COLO829 (cell line): ENCODE data around the gene ZNF827.
"Not testable (repeated sequence)": the region's sequence is repeated elsewhere in the genome, so short reads cannot be mapped to it uniquely, and the experiment has no call there.

ENCODE experiments used
- DNase-seq: peaks from one replicate; pipeline ENCODE4 v3.0.0; 2012; ENCODE audit warnings: low spot score

The ZNF827 gene

DNA sequence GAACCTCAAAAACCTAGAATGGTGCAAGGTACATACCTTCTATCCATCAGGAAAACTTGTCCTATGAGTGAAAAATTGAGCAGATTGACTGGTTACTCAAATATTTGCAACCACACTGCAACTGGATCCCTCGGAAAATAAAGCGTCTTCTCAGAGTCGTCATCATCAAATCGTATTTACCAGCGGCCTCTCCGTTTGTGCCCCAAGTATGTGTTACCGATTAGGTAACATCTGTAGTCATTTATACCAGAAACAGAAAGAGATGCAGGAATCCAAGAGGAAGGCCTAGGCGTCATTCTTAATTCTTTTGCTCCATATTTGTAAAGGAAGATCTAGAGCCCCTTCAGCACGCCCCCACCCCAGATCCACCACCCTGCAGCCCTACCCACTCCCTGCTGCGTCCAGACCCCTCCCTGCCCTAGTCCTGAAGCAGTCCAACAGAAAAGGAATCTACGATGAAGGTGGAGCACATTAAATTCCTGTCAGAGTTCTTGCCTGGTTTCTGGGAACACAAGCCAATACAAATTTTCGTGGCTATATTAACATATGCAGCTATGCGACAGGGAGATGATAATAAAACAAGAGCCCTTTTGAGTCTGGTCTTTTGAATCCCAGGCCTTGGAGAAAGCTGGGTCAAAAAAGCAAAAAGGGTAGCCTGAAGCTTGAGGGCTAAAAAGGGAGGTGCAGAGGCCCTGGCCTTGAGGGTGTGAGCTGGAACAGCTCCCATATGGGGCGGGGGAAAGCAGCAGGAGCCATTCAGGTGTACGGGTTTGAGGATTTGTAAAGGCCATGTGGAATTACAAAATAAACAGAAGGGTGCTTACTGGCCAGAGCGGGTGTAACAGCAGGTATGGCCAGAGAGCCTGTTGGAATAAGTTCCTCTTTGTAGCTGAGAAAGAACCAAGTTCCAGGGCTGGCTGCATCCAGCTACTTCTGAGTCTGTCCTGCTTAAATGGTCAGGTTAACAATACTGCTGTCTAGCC, 77.0 kb downstream of the ZNF827 start:
- DNase-seq: peak; percentile 38

GRCh38 chr4:145860897-145861296, 77.7 kb downstream of the ZNF827 start:
- DNase-seq: no peak

GRCh38 chr4:145860446-145860845, 78.2 kb downstream of the ZNF827 start:
- no peak for DNase-seq

- DNase-seq: no peak
These were observed 78.7 kb downstream of the ZNF827 start for GRCh38 chr4:145859926-145860325.

DNA sequence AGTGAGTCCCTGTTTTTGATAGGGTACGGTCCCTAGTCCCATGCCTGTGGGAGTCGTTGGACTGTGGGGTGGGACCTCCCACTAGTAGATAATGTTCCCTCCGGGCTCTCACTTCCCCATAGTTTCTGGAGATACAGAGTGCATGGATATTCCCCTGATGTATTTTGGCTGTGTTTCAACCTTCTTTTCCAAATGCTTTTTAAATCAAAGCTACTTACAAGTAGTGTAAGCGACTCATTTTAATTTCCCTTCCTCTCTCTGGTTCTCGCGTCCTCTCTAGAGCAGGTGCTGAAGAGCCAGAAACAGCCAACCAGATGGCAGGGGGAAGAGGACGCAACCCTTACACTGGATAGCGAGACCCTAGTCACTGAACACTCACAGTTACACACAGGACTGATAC, 79.2 kb downstream of the ZNF827 start:
- DNase-seq: no peak

GRCh38 chr4:145852256-145852839, 86.3 kb downstream of the ZNF827 start:
- DNase-seq: no peak

DNA sequence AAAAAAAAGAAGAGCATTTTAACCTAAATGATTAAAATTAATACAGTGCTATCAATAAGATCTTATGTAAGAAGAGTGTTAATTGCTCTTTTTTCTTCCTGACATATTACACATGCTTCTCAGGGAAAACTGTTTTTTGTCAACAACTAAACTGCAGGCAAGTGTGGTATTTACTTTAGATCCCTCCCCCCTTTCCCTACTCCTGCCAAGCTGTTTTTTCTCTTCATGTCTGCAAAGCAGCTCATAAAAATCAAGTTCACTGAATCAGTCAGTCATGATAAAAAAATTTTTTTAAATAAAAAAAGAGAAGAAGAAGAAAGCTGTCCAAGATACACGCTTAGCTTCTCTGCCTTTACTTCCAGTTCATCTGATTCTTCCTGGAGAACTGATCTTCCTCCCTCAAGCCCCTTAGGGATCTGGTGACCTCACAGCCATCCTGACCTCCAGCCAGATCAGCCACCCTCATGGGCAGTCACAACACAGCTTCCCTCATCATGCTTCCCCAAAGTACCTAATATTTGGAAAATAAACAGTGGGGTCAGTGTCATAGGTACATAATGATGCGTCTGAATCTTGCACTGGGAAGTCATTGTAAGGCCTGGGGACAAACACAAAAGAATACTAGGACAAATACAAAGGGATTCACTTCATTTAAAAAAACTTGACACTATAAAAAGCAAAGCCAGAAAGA, 87.0 kb downstream of the ZNF827 start:
- no peak for DNase-seq

DNA sequence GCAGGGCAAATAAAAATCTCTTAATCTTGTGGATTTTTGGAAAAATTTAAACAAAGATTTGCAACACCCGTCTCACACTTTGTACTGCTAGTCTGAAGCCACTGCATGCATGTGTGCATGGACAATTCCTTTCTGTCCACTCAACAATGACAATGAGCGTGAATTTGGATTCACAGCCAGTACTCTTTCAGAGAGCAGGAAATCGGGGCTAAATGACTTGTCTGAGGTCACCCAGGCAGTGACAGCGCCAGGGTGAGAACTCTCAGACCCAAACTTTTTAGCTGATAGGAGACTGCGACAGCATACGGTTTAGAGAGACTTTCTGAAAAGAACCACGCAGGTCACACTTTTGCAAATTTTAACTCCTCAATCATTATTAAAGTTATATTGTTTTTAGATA, 90.9 kb downstream of the ZNF827 start:
- no peak for DNase-seq

GRCh38 chr4:145845118-145845517, 93.5 kb downstream of the ZNF827 start:
- DNase-seq: no peak

DNA sequence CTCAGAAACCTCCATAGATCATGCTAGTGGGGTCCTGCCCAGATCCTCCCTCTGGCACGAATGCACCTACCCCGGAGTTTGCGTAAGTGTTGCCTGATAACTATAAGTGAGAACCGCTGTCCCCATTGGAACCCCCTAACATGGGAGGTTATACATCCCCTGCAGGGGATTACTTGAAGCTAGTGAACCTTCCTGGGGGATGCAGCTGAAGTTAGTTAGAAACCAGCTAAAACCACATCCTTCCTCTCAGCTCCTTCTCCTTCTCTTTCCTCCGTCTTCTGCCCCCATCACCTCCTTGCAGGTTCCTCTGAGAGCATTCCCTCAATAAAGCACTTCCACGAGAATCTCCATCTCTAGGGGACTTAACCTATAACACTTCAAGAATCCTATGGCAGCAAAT, 95.0 kb downstream of the ZNF827 start:
- no peak for DNase-seq

- DNase-seq: no peak
These were observed 95.5 kb downstream of the ZNF827 start for GRCh38 chr4:145843148-145843547.

DNA sequence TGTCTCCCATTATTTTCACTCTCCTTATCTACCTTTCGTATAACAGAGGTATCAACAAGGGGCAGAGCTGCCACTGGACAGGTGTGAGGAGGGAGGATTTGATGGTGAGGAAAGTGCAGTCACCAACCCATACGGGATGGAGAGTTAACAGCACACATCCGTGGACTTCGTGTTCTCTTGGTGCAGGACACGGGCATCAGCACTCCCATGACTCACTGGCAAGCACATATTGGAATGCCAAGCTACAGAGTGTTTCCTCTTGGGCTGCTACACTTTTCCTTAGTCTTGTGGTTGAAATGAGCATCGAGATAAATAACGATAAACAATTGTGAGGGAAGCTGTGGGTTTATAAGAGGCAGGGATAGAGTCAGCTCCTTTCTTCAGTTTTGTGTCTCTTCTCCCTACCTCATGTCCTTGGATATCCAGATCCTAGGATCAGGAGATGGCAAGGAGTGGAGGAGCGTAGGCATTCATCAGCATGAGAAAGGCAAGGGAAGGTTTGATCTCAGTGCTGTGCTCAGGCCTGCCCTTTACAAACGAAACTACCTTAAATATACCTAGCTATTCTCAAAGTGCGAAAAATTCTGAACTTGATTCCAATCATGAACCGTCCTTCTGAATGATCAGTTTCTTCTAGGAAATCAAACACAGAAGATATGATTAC, 96.3 kb downstream of the ZNF827 start:
- DNase-seq: no peak

GRCh38 chr4:145840801-145841200, 97.8 kb downstream of the ZNF827 start:
- DNase-seq: no peak

DNA sequence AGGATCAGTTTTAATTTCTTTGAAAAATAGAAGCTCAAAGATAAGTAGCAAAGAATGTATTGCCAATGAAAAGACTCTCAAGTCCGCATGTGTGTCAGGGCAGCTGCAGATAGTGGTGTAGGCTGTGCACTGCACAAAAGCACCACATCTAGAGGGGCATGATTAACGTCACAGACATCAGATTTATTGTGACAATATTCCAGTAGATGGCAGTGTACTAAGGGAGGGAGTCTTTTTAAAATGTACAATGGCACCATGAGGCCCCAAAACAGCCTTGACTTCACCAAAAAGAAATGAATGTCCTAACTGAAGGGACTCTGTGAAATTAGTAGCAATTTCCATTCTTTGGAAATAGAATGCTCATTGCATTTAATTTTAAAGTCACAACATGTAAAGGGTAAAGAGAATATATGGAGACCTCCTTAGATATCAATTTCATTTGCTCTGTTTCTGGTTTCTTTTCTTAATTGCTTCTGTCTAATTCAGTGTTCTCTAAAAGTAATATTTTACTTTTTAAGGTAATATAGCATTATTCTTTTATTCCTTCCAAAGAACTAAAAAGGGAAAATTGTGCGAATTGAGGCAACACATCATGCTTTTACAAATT, 98.4 kb downstream of the ZNF827 start:
- peak; percentile 29 for DNase-seq

DNA sequence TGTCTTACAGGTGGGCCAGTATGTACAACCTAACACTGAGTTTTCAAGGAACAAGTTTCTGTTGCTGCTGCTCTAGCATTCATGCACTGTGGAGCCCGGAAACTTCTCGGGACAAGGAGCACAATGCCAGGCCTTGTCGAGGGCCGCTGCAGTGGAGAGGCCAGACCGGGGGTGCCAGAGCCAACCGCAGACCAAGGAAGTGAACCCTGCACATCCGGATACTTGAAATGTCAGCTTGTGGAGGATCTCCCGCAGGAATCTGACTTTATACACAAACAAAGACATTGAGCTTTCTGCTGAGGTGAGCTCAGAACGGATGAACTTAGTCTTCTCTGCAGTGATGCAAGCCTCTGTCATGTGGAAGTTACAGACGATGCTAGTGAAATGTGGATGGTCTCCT, 99.5 kb downstream of the ZNF827 start:
- peak; percentile 90 for DNase-seq

DNA sequence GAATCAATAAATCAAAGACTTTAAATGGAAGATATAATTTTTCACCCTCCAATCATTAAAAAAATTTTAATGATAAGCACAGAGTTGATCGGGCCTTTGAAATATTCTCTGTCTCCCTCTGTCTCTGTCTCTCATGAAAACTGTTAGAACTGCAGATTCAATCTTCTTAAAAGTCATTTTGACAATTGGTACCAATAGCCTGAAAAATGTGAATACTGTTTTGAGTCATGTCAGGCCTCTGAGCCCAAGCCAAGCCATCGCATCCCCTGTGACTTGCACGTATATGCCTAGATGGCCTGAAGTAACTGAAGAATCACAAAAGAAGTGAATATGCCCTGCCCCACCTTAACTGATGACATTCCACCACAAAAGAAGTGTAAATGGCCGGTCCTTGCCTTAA, 106.2 kb downstream of the ZNF827 start:
- DNase-seq: not testable (repeated sequence)

- DNase-seq: no peak
These were observed 107.9 kb downstream of the ZNF827 start for GRCh38 chr4:145830699-145831098.

GRCh38 chr4:145829629-145830395, 108.8 kb downstream of the ZNF827 start:
- DNase-seq: no peak

- no peak for DNase-seq
These were observed 109.7 kb downstream of the ZNF827 start for GRCh38 chr4:145828802-145829485.

GRCh38 chr4:145827885-145828284, 110.7 kb downstream of the ZNF827 start:
- no peak for DNase-seq

- DNase-seq: no peak
These were observed 113.4 kb downstream of the ZNF827 start for GRCh38 chr4:145825255-145825654.
